ENCODE results near the gene ERC1. TPM values are rescaled to one million over a fixed set of nuclear protein-coding genes. Genes with fewer than 3 reads are reported as not detected.

Gene ERC1
- total RNA-seq, 4 donors from 2014 or later, result 50.0 to 88.1 (median 59.7) TPM

DNA sequence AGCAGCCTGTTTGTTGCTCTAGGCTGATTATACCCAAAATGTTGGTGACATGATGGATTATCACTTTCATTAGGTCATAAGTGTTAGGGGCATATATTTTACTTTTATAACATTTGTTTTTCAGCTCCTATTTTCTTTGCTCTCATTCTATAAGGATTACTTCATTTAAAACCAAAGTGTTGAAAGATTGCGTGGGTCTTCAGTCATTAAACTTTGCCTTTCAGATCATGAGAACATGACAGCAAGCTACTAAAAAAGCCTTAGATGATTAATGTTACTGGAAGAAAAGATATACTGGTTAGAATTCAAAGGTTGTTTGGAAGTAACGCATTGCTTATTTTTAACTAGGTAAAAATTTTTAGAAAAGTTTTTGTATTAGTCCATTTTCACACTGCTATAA lies 156.8 kb downstream of the ERC1 start:
- 87% methylated on average over 2 of the region's 2 CpGs for WGBS
- H3K36me3 ChIP-seq, result peaks cover 0 to 18% (median 8%) of the 10 kb centered on the region in 4 donors
- H3K9me3 ChIP-seq, result no peaks in the 10 kb centered on the region
- no peaks in the 10 kb centered on the region for H3K4me1 ChIP-seq
- no peaks in the 10 kb centered on the region for H3K27me3 ChIP-seq
- no peak for TF ChIP-seq POLR2AphosphoS5 (IDR thresholded peaks at IDR 0.05)
- TF ChIP-seq, protein P1, sequence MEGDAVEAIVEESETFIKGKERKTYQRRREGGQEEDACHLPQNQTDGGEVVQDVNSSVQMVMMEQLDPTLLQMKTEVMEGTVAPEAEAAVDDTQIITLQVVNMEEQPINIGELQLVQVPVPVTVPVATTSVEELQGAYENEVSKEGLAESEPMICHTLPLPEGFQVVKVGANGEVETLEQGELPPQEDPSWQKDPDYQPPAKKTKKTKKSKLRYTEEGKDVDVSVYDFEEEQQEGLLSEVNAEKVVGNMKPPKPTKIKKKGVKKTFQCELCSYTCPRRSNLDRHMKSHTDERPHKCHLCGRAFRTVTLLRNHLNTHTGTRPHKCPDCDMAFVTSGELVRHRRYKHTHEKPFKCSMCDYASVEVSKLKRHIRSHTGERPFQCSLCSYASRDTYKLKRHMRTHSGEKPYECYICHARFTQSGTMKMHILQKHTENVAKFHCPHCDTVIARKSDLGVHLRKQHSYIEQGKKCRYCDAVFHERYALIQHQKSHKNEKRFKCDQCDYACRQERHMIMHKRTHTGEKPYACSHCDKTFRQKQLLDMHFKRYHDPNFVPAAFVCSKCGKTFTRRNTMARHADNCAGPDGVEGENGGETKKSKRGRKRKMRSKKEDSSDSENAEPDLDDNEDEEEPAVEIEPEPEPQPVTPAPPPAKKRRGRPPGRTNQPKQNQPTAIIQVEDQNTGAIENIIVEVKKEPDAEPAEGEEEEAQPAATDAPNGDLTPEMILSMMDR (IDR thresholded peaks at IDR 0.05), result no peak
- intact Hi-C loops (cut with DNase I), result no loop called here
- DNase-seq (ENCODE audit: extremely low spot score), result no peak
- no peak overlapping the region for H3K4me3 ChIP-seq
- no peak overlapping the region for H3K27ac ChIP-seq (replicated peaks in 1 of 4)

DNA sequence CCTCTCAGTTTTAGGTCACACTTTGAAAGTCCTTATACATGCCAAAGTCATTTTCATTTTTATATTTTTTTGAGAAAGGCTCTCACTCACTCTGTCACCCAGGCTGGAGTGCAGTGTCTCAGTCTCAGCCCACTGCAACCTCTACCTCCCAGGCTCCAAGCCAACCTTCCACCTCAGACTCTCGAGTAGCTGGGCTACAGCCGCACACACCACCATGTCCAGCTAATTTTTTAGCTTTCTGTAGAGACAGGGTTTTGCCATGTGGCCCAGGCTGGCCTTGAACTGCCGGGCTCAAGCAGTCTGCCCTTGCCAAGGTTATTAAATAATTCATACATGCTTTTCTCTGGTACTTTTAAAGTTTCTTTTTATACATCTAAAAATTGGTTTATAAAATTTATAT lies 166.0 kb downstream of the ERC1 start:
- Histone ChIP-seq H3K36me3 (peaks cover 3 to 11% (median 7%) of the 10 kb centered on the region in 4 donors), H3K9me3 (no peaks in the 10 kb centered on the region), H3K4me3 (no peak overlapping the region), H3K27ac (replicated peaks in 1 of 4) (no peak overlapping the region), H3K4me1 (no peaks in the 10 kb centered on the region), H3K27me3 (no peaks in the 10 kb centered on the region)
- DNase-seq (ENCODE audit: extremely low spot score), result no peak
- intact Hi-C loops (cut with DNase I), result no loop called here
- TF ChIP-seq POLR2AphosphoS5 (IDR thresholded peaks at IDR 0.05) (no peak), POLR2A (IDR thresholded peaks at IDR 0.05; ENCODE audit: low read depth) (no peak), EP300 (IDR thresholded peaks at IDR 0.05) (no peak)
- TF ChIP-seq, protein P1 (IDR thresholded peaks at IDR 0.05), result no peak
- WGBS, result 89% methylated on average over 3 of the region's 3 CpGs

DNA sequence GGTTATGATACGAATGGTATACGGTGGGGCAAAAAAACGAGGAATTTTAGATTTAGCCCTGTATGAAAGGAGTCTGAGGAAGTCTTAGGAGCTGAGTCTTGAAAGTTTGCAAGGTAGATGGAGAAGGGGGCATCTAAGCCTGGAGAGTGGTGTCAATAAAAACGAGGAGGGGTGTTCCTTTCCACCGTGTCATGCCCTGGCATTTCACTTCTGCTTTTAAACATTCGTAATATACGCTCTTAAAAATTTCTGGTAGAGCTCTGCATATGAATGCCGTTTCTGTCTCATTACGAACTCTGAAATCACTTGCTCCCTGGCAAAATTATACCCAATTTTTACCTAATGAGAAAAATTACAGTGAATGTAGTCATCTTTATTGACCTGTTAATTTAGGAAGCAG lies 170.2 kb downstream of the ERC1 start:
- Histone ChIP-seq H3K4me1 (no peaks in the 10 kb centered on the region), H3K9me3 (no peaks in the 10 kb centered on the region), H3K4me3 (no peak overlapping the region), H3K36me3 (peaks cover 0 to 4% (median 0%) of the 10 kb centered on the region in 4 donors), H3K27me3 (no peaks in the 10 kb centered on the region), H3K27ac (replicated peaks in 1 of 4) (no peak overlapping the region)
- no peak for DNase-seq (ENCODE audit: extremely low spot score)
- no peak for TF ChIP-seq EP300 (IDR thresholded peaks at IDR 0.05)
- TF ChIP-seq, protein P1 (IDR thresholded peaks at IDR 0.05), result no peak
- intact Hi-C loops (cut with DNase I), result no loop called here
- 87% methylated on average over 9 of the region's 9 CpGs for WGBS

DNA sequence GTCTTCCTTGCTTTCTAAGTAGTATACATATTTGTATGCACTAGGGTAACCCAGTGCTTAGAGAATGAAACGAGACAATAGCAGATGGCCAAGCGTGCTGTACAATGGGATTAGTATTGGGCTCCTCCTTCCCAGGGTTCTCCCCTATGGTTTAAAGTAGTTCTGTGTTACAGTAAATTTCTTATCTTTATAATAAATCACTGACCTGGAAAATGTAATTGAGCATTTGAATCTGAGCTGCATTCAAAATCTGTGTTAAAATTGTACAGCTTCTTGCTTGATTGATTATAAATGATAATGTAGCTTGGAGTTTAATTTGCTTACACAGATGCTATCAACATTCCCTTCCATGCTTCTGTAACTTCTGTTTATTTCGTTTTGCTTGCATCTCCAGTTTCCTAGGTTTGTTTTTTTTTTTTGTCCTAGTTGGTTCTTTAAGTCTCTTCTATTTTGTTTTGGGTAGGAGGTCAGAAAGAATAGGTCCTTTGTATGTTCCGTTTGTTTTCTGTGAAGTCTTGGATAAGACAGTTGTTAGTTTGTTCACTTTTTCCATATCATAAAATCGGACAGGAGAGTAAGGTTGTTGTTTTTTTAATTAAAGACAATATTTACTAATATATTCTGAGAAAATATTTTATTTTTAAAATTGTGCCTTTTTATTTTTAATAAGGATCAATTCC lies 171.2 kb downstream of the ERC1 start:
- H3K9me3 ChIP-seq, result no peaks in the 10 kb centered on the region
- H3K27ac ChIP-seq (replicated peaks in 1 of 4), result no peak overlapping the region
- no peak overlapping the region for H3K4me3 ChIP-seq
- H3K27me3 ChIP-seq, result no peaks in the 10 kb centered on the region
- peaks cover 0 to 4% (median 0%) of the 10 kb centered on the region in 4 donors for H3K36me3 ChIP-seq
- H3K4me1 ChIP-seq, result peaks cover 0 to 7% (median 5%) of the 10 kb centered on the region in 4 donors
- no peak for DNase-seq (ENCODE audit: extremely low spot score)
- WGBS, result 77% methylated on average over 5 of the region's 5 CpGs
- no peak for TF ChIP-seq EP300 (IDR thresholded peaks at IDR 0.05)
- TF ChIP-seq POLR2AphosphoS5 (IDR thresholded peaks at IDR 0.05), result no peak
- TF ChIP-seq, protein P1 (IDR thresholded peaks at IDR 0.05), result no peak
- no peak for TF ChIP-seq POLR2A (IDR thresholded peaks at IDR 0.05; ENCODE audit: low read depth)
- intact Hi-C loops (cut with DNase I), result no loop called here

DNA sequence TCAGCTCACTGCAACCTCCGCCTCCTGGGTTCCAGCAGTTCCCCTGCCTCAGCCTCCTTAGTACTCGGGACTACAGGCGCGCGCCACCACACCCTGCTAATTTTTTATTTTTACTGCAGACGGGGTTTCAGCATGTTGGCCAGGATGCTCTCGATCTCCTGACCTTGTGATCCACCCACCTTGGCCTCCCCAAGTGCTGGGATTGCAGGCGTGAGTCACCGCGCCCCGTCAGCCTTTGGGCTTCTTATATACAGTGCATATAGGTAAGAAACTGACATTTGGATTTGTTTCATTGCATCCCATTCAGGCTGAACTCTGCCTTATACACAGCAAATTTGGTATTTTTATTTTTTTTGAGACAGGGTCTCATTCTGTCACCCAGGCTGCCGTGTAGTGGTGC lies 176.8 kb downstream of the ERC1 start:
- TF ChIP-seq POLR2AphosphoS5 (IDR thresholded peaks at IDR 0.05) (no peak), EP300 (IDR thresholded peaks at IDR 0.05) (no peak), POLR2A (IDR thresholded peaks at IDR 0.05; ENCODE audit: low read depth) (no peak)
- TF ChIP-seq, protein P1 (IDR thresholded peaks at IDR 0.05), result no peak
- no peak for DNase-seq (ENCODE audit: extremely low spot score)
- no peaks in the 10 kb centered on the region for H3K9me3 ChIP-seq
- no peaks in the 10 kb centered on the region for H3K36me3 ChIP-seq
- H3K4me1 ChIP-seq, result peaks cover 6 to 15% (median 7%) of the 10 kb centered on the region in 4 donors
- no peak overlapping the region for H3K27ac ChIP-seq (replicated peaks in 1 of 4)
- intact Hi-C loops (cut with DNase I), result no loop called here
- H3K27me3 ChIP-seq, result no peaks in the 10 kb centered on the region
- 97% methylated on average over 12 of the region's 12 CpGs for WGBS
- H3K4me3 ChIP-seq, result no peak overlapping the region

Measured in esophagus muscularis mucosa (tissue), 4 donors.